ENCODE results near the gene RPL36. TPM values are rescaled to one million over a fixed set of nuclear protein-coding genes. Genes with fewer than 3 reads are reported as not detected.

Gene RPL36
- total and polyA plus RNA-seq, 5 experiments from 2014 or later: 1,442 to 2,883 (median 2,357) TPM

DNA sequence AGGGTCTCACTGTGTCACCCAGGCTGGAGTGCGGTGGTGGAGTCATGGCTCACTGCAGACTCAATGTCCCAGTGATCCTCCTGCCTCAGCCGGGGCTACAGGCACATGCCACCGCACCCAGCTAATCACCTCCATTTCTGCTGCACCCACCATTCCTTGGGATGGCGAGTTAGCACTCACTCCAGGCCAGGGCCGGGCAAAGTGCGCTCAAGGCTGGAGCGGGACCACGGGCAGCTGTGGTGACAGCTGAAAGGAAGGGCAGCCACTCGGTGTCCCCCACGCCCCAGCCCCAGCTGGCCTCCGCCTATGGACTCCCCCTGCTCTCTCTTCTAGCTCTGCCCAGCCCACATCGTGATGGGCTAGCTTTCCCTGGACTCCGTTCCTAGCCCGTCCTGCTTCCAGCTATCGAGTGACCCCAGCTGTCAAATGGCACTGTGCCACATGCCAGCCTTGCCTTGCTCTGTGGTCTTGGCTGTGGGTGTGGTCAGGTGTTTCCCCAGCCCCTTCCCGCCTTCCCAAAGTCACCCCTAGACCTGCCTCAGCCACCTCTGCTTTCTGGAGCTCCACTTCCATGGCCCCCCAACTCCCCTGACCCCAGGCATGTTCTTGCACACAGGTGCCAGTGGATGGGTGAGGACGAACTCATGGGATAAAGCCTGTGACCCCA, 13.9 kb upstream of the RPL36 start:
- Mint-ChIP-seq H3K27ac (peak overlapping the region in 2 of 10 donors; percentile 33 to 90), H3K9me3 (no peaks in the 10 kb centered on the region)
- no peak for ATAC-seq

DNA sequence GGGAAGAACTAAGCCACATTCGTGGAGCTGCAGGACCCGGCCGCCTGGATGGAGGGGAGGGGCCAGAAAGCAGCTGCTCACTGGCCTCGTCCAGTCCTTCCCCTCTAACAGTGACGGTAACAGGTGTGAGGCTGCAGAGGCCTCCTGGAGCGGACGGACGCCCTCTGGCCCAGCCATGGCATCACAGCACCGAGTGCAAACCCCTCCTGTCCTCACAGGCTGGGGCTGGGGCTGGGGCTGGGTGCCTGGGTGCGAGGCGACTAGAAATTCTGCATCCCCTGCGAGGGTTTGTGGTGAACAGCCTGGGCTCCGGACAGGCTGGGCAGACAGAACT, 13.4 kb upstream of the RPL36 start:
- DNase-seq: no peak
- Mint-ChIP-seq H3K9me3 (no peaks in the 10 kb centered on the region), H3K36me3 (no peaks in the 10 kb centered on the region), H3K27me3 (peaks cover 0 to 3% (median 0%) of the 10 kb centered on the region in 5 donors), H3K4me1 (peaks cover 16 to 31% (median 24%) of the 10 kb centered on the region in 4 donors), H3K27ac (no peak overlapping the region), H3K4me3 (no peak overlapping the region)
- no peak for ATAC-seq
- POLR2A ChIA-PET: interaction anchor here (0.6 to 1.0 kb wide), 3 partner anchors 13 to 44 kb away, joined by 4 read pairs; partner anchors contain the start of genes CATSPERD, LONP1 and RPL36

More for the DNA sequence above, 13.9 kb upstream of the RPL36 start:
- Mint-ChIP-seq H3K4me3 (peak overlapping the region in 1 of 10 donors; percentile 2), H3K27me3 (peaks cover 0 to 3% (median 0%) of the 10 kb centered on the region in 5 donors), H3K36me3 (no peaks in the 10 kb centered on the region), H3K4me1 (peaks cover 12 to 26% (median 19%) of the 10 kb centered on the region in 4 donors)
- POLR2A ChIA-PET: interaction anchor here (0.6 to 1.0 kb wide), 3 partner anchors 13 to 44 kb away, joined by 4 read pairs; partner anchors contain the start of genes CATSPERD, LONP1 and RPL36
- no peak for DNase-seq

DNA sequence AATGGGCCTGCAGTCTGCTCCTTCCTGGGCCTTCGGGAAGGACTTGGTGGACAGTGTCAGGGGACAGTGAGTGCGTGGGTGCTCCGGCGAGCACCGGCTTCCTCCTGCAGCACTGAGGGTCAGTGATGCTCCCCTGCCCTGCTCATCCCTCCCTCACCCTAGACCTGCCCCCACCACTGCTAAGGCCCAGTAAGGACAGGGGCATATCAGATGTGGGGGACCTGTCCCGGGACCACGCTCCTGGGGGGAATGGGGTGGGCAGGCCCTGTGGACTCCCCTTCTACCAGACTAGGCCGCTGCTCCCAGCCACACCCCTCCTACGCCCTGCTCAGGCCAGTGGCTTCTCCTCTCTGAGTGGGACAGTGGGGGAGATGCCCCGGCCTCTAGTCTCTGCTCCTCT, 13.0 kb upstream of the RPL36 start:
- ATAC-seq (no peak), DNase-seq (no peak)
- Mint-ChIP-seq H3K27ac (peak overlapping the region in 1 of 10 donors; percentile 37), H3K9me3 (no peaks in the 10 kb centered on the region), H3K36me3 (no peaks in the 10 kb centered on the region), H3K4me3 (no peak overlapping the region), H3K27me3 (peaks cover 0 to 3% (median 0%) of the 10 kb centered on the region in 5 donors), H3K4me1 (peaks cover 16 to 35% (median 28%) of the 10 kb centered on the region in 4 donors)
- POLR2A ChIA-PET: interaction anchor here (0.9 to 1.0 kb wide), 2 partner anchors 13 to 43 kb away, joined by 4 read pairs; partner anchors contain the start of genes CATSPERD, LONP1 and RPL36

DNA sequence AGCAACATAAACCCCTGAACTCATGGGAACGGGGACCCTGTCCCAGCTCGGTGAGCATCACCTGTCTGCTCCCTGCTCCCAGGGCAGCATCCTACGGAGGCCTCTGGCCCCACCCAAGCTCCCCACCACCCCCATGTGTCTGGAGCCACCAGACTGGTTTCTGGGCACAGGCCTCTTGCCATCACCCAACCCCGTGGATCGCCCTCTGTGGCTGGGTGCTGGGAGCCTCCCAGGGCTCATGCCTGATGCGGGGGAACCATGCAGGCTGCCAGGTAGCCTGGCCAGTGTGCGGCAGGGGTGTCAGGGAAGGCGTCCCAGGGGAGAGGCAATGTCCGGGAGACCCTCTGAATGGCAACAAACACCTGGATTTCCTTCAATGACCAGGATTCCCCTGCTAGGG, 12.5 kb upstream of the RPL36 start:
- ATAC-seq (no peak), DNase-seq (no peak)
- H3K27me3 Mint-ChIP-seq: peaks cover 0 to 3% (median 0%) of the 10 kb centered on the region in 5 donors
- peaks cover 16 to 38% (median 30%) of the 10 kb centered on the region in 4 donors for H3K4me1 Mint-ChIP-seq
- H3K4me3 Mint-ChIP-seq: peak overlapping the region in 1 of 10 donors; percentile 37
- no peaks in the 10 kb centered on the region for H3K36me3 Mint-ChIP-seq
- H3K27ac Mint-ChIP-seq: no peak overlapping the region
- POLR2A ChIA-PET: interaction anchor here (1.0 kb wide), 1 partner anchor 43 kb away, joined by 4 read pairs; the partner anchor contains the start of genes CATSPERD and LONP1
- no peaks in the 10 kb centered on the region for H3K9me3 Mint-ChIP-seq

DNA sequence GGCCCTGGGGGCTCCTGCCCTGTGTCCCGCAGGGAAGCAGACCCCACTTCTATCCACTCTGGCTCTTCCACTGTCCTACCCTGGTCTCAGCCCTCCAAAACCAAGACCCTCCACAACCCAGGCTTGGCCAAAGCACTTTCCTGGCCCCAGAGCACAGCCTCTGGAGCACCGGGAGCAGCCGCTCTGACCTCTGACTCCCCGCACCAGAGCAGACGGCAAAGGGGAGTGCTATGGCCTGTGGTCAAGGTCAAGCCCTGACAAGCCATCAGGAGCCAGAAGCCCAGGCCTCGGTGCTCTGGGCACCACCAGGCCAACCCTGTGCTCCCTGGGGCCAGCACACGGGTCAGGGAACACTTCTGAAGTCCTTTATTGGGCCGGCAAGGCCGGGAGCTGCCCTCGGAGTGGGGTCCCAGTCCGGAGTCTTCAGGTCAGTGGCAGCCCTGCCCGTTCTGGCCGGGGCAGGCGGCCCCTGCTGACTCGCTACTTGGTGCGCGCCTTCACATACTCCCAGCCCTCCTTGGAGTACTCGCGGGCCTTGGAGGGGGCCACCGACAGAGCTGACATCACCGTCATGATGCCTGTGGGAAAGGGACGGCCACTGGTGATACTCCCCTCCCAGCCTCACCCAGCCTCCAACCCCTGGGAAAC, 11.9 kb upstream of the RPL36 start:
- Mint-ChIP-seq H3K4me3 (peak overlapping the region in 2 of 10 donors; percentile 3 to 26), H3K36me3 (no peaks in the 10 kb centered on the region), H3K27me3 (peaks cover 0 to 3% (median 0%) of the 10 kb centered on the region in 5 donors), H3K9me3 (no peaks in the 10 kb centered on the region), H3K4me1 (peaks cover 18 to 36% (median 29%) of the 10 kb centered on the region in 4 donors), H3K27ac (no peak overlapping the region)
- POLR2A ChIA-PET: interaction anchor here (0.5 kb wide), 2 partner anchors 21 to 81 kb away, joined by 3 to 4 read pairs; no protein-coding TSS in a partner anchor
- ATAC-seq (no peak), DNase-seq (no peak)

DNA sequence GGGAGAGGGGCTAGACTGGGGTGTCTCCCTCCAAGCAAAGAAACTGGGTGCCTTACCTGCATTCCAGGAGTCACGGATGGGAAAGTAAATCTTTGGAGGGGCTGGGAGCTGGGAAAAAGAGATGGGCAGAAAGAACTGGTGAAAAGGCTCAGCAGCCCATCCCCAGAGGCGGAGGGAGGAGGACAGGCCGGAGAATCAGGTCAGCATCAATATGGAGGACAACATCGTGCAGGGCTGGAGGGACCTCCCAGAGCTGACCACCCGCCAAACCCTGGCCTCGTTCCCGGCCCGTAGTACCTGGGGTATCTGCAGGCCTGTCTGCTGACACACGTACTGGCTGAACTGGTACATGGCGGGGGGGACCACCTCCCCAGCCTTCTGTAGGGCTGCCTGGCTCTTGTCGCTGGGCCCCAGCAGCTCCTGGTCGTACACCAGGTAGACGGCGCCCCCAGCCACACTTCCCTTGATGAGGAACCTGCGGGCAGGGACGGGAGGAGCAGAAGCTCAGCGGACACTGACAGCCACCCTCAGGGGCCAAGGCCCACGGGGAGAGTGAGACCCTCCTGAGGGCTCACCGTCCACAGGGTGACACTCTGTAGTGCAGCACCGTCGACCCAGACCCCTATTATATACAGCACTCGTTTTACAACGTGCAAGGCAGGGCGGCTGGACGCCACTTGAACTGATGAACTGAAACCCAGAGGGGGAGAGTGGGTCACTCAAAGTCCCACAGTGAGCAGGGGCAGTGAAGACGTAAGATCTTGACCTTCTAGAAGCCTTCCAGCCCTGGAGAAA, 10.6 kb upstream of the RPL36 start:
- no peaks in the 10 kb centered on the region for H3K9me3 Mint-ChIP-seq
- peaks cover 18 to 36% (median 29%) of the 10 kb centered on the region in 4 donors for H3K4me1 Mint-ChIP-seq
- peak overlapping the region; percentile 93 to 100 (median 99) for H3K27ac Mint-ChIP-seq
- POLR2A ChIA-PET: interaction anchor here (1.5 to 2.9 kb wide), 3 partner anchors 11 to 57 kb away, joined by 6 to 15 read pairs (median 6); partner anchors contain the start of genes CATSPERD, LONP1, RPL36 and SAFB
- peaks cover 0 to 3% (median 0%) of the 10 kb centered on the region in 5 donors for H3K27me3 Mint-ChIP-seq
- no peak for DNase-seq
- no peaks in the 10 kb centered on the region for H3K36me3 Mint-ChIP-seq
- no peak for ATAC-seq
- peak overlapping the region; percentile 86 to 97 (median 92) for H3K4me3 Mint-ChIP-seq

DNA sequence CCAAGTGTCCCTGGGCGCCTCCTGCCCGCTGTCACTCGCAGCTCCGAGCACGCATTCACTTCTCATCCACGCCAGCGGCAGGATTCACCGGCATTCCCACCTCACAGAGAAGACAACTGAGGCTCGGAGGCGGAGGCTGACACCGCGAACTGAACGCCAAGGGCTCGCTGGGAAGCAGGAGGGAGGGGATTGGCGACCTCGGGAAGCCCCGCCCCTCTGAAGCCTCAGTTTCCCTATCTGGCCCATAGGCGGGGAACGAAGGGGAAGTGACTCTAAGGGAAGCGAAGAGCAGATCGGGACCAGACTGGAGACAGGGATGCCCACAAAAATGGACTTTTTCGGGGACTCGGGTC, 10.0 kb upstream of the RPL36 start:
- peak overlapping the region; percentile 86 to 97 (median 92) for H3K4me3 Mint-ChIP-seq
- H3K4me1 Mint-ChIP-seq: peaks cover 18 to 36% (median 29%) of the 10 kb centered on the region in 4 donors
- H3K27me3 Mint-ChIP-seq: peaks cover 0 to 3% (median 0%) of the 10 kb centered on the region in 5 donors
- DNase-seq (no peak), ATAC-seq (no peak)
- H3K9me3 Mint-ChIP-seq: no peaks in the 10 kb centered on the region
- H3K36me3 Mint-ChIP-seq: no peaks in the 10 kb centered on the region
- POLR2A ChIA-PET: interaction anchor here (1.5 to 2.9 kb wide), 3 partner anchors 10 to 57 kb away, joined by 6 to 15 read pairs (median 6); partner anchors contain the start of genes CATSPERD, LONP1, RPL36 and SAFB
- H3K27ac Mint-ChIP-seq: peak overlapping the region; percentile 93 to 100 (median 99)

DNA sequence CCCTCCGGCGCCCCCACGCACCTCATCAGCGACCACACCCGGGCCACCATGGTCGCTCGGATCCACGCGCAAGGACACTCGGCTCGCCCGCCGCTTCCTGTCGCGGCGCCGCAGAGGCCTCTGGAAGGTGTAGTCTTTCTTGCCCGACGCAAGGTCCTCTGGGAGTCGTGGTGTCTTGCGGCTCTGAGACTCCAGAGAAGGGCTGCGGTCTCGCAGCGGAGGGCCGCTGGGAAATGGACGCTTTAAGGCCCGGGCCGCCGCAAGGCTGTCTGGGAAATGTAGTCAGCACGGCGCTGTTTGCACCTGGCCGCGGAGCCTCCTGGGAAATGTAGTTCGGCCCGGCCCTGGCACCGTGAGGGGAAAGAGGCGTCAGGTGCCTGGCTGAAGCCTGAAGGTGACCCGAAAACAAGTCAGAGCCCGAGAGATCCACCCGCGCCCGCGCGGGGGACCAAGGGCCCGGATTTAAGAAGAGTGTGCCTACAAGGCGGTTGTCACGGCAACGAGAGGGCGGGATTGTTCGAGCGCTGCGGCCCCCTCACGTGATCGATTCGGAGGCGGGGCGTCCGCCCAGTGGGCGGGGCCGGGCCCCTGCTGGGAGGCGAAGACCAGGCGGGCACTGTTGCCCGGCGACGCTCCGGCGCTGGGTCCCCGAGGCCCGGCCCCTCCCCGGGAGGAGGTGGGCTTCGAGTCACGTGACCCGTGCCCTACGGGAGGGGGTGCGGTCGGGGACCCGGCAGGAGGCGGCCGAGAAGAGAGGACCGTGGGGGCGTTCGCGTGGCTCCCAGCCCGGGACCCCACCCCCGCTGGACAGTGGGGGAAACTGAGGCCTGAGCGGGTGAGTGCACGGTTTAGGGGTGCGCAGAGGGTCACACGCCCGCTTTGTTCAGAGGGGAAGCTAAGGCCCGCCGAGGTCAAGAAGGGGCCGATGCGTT, 9.4 kb upstream of the RPL36 start, which contains the start of the genes HSD11B1L and MICOS13:
Gene HSD11B1L (plus strand): TSS at position 591 of the 932 bp plus-strand sequence. CDS start 3,806 bp downstream, outside the sequence.
Gene MICOS13 (minus strand): TSS at position 80 of the 932 bp plus-strand sequence. CDS start 30 bp downstream, at position 50.
- H3K4me3 Mint-ChIP-seq: peak within 1 kb of the TSS; percentile 87 to 97 (median 92)
- no peaks in the 10 kb centered on the region for H3K36me3 Mint-ChIP-seq
- ATAC-seq (peak; percentile 96), DNase-seq (peak; percentile 96 to 100 (median 98))
- peak within 1 kb of the TSS; percentile 93 to 100 (median 99) for H3K27ac Mint-ChIP-seq
- H3K9me3 Mint-ChIP-seq: no peaks in the 10 kb centered on the region
- peaks cover 0 to 3% (median 0%) of the 10 kb centered on the region in 5 donors for H3K27me3 Mint-ChIP-seq
- POLR2A ChIA-PET: interaction anchor here (0.6 to 2.9 kb wide), 5 partner anchors 10 to 1206 kb away, joined by 4 to 15 read pairs (median 6); partner anchors contain the start of genes CATSPERD, LONP1, RPL36 and SAFB
- peaks cover 19 to 36% (median 29%) of the 10 kb centered on the region in 4 donors for H3K4me1 Mint-ChIP-seq

DNA sequence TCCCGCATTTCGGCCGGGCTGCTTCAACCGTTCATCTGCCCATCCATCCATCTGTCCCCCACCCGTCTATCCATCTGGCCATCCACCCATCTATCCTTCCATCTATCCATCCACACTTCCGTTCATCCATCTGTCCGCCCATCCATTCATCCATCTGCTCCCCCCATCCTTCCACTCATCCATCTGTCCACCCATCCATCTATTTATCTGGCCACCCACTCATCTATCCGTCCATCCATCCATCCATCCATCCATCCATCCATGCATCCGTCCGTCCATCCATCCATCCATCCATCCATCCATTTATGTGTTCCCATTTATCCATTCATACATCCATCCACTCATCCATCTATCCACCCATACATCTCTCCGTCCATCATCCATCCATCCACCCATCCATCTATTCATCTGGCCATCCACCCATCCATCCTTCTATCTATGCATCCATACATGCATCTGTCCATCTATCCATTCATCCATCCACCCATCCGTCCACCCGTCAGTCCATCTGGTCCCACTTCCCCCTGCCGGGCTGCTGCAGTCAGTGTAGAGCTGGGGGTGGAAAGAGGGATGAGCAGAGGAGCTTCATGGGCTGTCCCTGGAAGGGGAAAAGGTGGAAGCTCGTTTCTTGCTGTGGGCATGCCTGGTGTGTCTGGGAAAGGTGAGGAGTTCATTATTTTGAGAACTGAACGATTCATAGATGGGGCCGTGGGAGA, 8.5 kb upstream of the RPL36 start:
- Mint-ChIP-seq H3K4me3 (peak overlapping the region; percentile 67 to 87 (median 80)), H3K36me3 (no peaks in the 10 kb centered on the region), H3K27ac (peak overlapping the region; percentile 69 to 99 (median 86)), H3K27me3 (peaks cover 0 to 3% (median 0%) of the 10 kb centered on the region in 5 donors), H3K9me3 (no peaks in the 10 kb centered on the region), H3K4me1 (peaks cover 23 to 42% (median 32%) of the 10 kb centered on the region in 4 donors)
- no peak for DNase-seq
- ATAC-seq: no peak
- POLR2A ChIA-PET: interaction anchor here (0.6 to 2.9 kb wide), 4 partner anchors 9 to 1207 kb away, joined by 4 to 15 read pairs (median 6); partner anchors contain the start of genes RPL36, SAFB and SAFB2

DNA sequence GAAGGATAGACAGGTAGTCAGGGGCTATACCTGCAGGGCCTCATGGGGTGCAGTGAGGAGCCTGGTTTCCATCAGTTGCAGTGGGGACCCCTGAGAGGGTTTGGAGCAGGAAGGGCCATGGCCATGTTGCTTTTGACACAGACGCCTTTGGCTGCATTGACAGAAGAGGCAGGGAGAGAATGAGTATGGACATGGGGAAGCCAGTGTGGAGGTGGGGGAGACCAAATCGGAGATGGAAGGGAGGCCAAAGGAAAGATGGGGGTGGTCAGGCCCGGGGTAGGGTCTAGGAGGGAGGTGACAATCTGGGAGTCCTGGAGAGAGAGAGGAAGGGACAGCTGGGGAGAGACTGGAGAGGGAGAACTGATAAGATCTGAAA, 8.0 kb upstream of the RPL36 start:
- ATAC-seq: no peak
- H3K27ac Mint-ChIP-seq: peak overlapping the region; percentile 18 to 99 (median 86)

More for the DNA sequence above, 8.0 kb upstream of the RPL36 start:
- POLR2A ChIA-PET: interaction anchor here (0.9 kb wide), 1 partner anchor 59 kb away, joined by 4 read pairs; the partner anchor contains the start of genes SAFB and SAFB2
- no peak for DNase-seq
- H3K36me3 Mint-ChIP-seq: no peaks in the 10 kb centered on the region
- H3K4me3 Mint-ChIP-seq: peak overlapping the region; percentile 67 to 87 (median 80)
- no peaks in the 10 kb centered on the region for H3K9me3 Mint-ChIP-seq
- peaks cover 23 to 45% (median 33%) of the 10 kb centered on the region in 4 donors for H3K4me1 Mint-ChIP-seq
- H3K27me3 Mint-ChIP-seq: peaks cover 0 to 3% (median 0%) of the 10 kb centered on the region in 5 donors
